IMR-90 (cell line): ENCODE data around the gene CXCL3.

Source experiments
- CHD1 ChIP-seq: IDR thresholded peaks from 2 replicates; pipeline ENCODE4 v1.6.1; 2012; ENCODE audit warnings: low read depth, low read length, improper control_type of control experiment
- CTCF ChIP-seq: conservative IDR thresholded peaks from 2 replicates; pipeline ENCODE4 v1.5.1; 2012; ENCODE audit warnings: mild to moderate bottlenecking, low read depth, low read length, improper control_type of control experiment
- MAFK ChIP-seq: IDR thresholded peaks from 2 replicates; pipeline ENCODE4 v1.6.1; 2012; ENCODE audit warnings: low read depth, low read length, improper control_type of control experiment
- POLR2A ChIP-seq: IDR thresholded peaks from 2 replicates; pipeline ENCODE4 v1.6.1; 2012; ENCODE audit warnings: mild to moderate bottlenecking, low read depth, low read length
- RFX5 ChIP-seq: IDR thresholded peaks from 2 replicates; pipeline ENCODE4 v1.8.0; 2012; ENCODE audit warnings: low read depth, mild to moderate bottlenecking, low read length, moderate library complexity
- SMC3 ChIP-seq: fragments of 150-350 bp; IDR thresholded peaks from 2 replicates; pipeline ENCODE4 v1.6.1; 2016; ENCODE audit warnings: low read depth, mild to moderate bottlenecking, antibody characterized with exemption, low read length, moderate library complexity
- USF2 ChIP-seq: fragments of 150-350 bp; IDR thresholded peaks from 2 replicates; pipeline ENCODE4 v1.6.1; 2017; ENCODE audit warnings: mild to moderate bottlenecking, antibody characterized with exemption, low read length, low read depth

GRCh38 chr4:74031576-74031975 lies 6.9 kb downstream of the CXCL3 start:
- TF ChIP-seq CTCF (no peak), MAFK (no peak), SMC3 (no peak), USF2 (no peak), POLR2A (no peak), CHD1 (no peak), RFX5 (no peak)
